CD14-positive monocyte (primary cell): Measurements from ENCODE around the gene PDE6G. TPM values are rescaled to one million over a fixed set of nuclear protein-coding genes. Genes with fewer than 3 reads are reported as not detected.

Source experiments
- DNase-seq, 3 donors: peaks; one replicate each; pipeline ENCODE4 v3.0.0-alpha.2; 2011 to 2022
- H2AFZ ChIP-seq: 2 replicates; pipeline ENCODE4 v1.6.0; 2012; ENCODE audit warnings: mild to moderate bottlenecking, low read depth, low read length, inconsistent platforms; ENCODE audit not compliant: insufficient read depth, poor library complexity, severe bottlenecking
- H3K27ac ChIP-seq, 2 donors: 1 replicate in 1 of 2; 2 replicates in 1 of 2; pipeline ENCODE4 v1.5.1; 2012 to 2013; ENCODE audit warnings: low read length in 2 of 2, control low read depth in 1 of 2, inconsistent platforms in 1 of 2, low read depth in 1 of 2, mild to moderate bottlenecking in 1 of 2
- H3K27me3 ChIP-seq, 2 donors: one replicate each; pipeline versions ENCODE4 v1.6.0 to v1.6.1; 2011 to 2013; ENCODE audit warnings: low read length in 2 of 2; ENCODE audit not compliant: control insufficient read depth in 2 of 2, insufficient read depth in 2 of 2
- H3K36me3 ChIP-seq, 2 donors: replicated peaks in 1 of 2; 1 replicate in 1 of 2; 2 replicates in 1 of 2; pipeline versions ENCODE4 v1.5.1 to v1.6.1; 2012 to 2013; ENCODE audit warnings: low read length in 2 of 2, control low read depth in 1 of 2, inconsistent platforms in 1 of 2, mild to moderate bottlenecking in 1 of 2; ENCODE audit not compliant: insufficient read depth in 2 of 2, control insufficient read depth in 1 of 2
- H3K4me1 ChIP-seq, 2 donors: 1 replicate in 1 of 2; 2 replicates in 1 of 2; pipeline versions ENCODE4 v1.5.1 to v1.6.1; 2012 to 2013; ENCODE audit warnings: low read length in 2 of 2, control low read depth in 1 of 2, inconsistent platforms in 1 of 2, mild to moderate bottlenecking in 1 of 2, moderate library complexity in 1 of 2; ENCODE audit not compliant: insufficient read depth in 2 of 2, control insufficient read depth in 1 of 2
- H3K4me2 ChIP-seq: replicated peaks from 2 replicates; pipeline ENCODE3; 2012; ENCODE audit warnings: low read length, moderate library complexity, mild to moderate bottlenecking; ENCODE audit not compliant: poor library complexity, severe bottlenecking; ENCODE audit errors: extremely low read depth
- H3K4me3 ChIP-seq, 3 experiments: fragments of 200-600 bp in 1 of 3; sonication (generic) in 1 of 3; replicated peaks in 1 of 3; 1 replicate in 2 of 3; 2 replicates in 1 of 3; pipeline ENCODE4 v1.5.1; 2011 to 2013; ENCODE audit warnings: low read length in 3 of 3, mild to moderate bottlenecking in 3 of 3, control low read depth in 2 of 3, low read depth in 2 of 3, inconsistent platforms in 1 of 3, moderate library complexity in 1 of 3
- H3K79me2 ChIP-seq: 2 replicates; pipeline ENCODE4 v1.6.0; 2012; ENCODE audit warnings: mild to moderate bottlenecking, control low read depth, inconsistent platforms, low read length, moderate library complexity; ENCODE audit not compliant: insufficient read depth
- H3K9ac ChIP-seq: 2 replicates; pipeline ENCODE4 v1.6.0; 2017; ENCODE audit warnings: low read length, mild to moderate bottlenecking; ENCODE audit not compliant: insufficient read depth, poor library complexity, severe bottlenecking
- H3K9me3 ChIP-seq, 2 donors: replicated peaks in 1 of 2; 1 replicate in 1 of 2; 2 replicates in 1 of 2; pipeline versions ENCODE4 v1.5.1 to v1.6.1; 2012 to 2013; ENCODE audit warnings: low read length in 2 of 2, control low read depth in 1 of 2; ENCODE audit not compliant: control insufficient read depth in 1 of 2, insufficient read depth in 1 of 2
- H4K20me1 ChIP-seq: 2 replicates; pipeline ENCODE4 v1.6.0; 2012; ENCODE audit warnings: mild to moderate bottlenecking, low read length, control low read depth, moderate library complexity; ENCODE audit not compliant: insufficient read depth
- H3K27ac Mint-ChIP-seq, 7 donors: one replicate each; pipeline ENCODE4 v1.8.0; 2020; ENCODE audit warnings: mild to moderate bottlenecking in 7 of 7, mixed read lengths in 7 of 7, moderate library complexity in 6 of 7, inconsistent platforms in 2 of 7
- H3K27me3 Mint-ChIP-seq, 3 donors: one replicate each; pipeline ENCODE4 v1.8.0; 2021 to 2022; ENCODE audit warnings: low read depth in 3 of 3, mild to moderate bottlenecking in 3 of 3, mixed read lengths in 3 of 3, moderate library complexity in 3 of 3, inconsistent platforms in 1 of 3
- H3K36me3 Mint-ChIP-seq, 2 donors: one replicate each; pipeline ENCODE4 v1.8.0; 2020; ENCODE audit warnings: mixed read lengths in 2 of 2, inconsistent platforms in 1 of 2, mild to moderate bottlenecking in 1 of 2
- H3K4me1 Mint-ChIP-seq: one replicate; pipeline ENCODE4 v1.8.0; 2020; ENCODE audit warnings: mild to moderate bottlenecking, mixed read lengths
- H3K4me3 Mint-ChIP-seq, 2 donors: one replicate each; pipeline ENCODE4 v1.8.0; 2020; ENCODE audit warnings: mild to moderate bottlenecking in 2 of 2, mixed read lengths in 2 of 2, moderate library complexity in 1 of 2
- H3K9me3 Mint-ChIP-seq, 7 donors: one replicate each; pipeline ENCODE4 v1.8.0; 2020 to 2022; ENCODE audit warnings: mixed read lengths in 7 of 7, mild to moderate bottlenecking in 6 of 7, moderate library complexity in 6 of 7, inconsistent platforms in 2 of 7
- WGBS: methylation state at CpG from one replicate; pipeline ENCODE4 v1.1.5; 2013; ENCODE audit warnings: missing lambda C conversion rate; ENCODE audit not compliant: insufficient coverage; 5-methylcytosine and 5-hydroxymethylcytosine counted together
- intact Hi-C, 2 donors: fragments of 100-400 bp; cut with micrococcal nuclease; formaldehyde crosslinking; loops; one replicate each; pipeline versions ENCODE4 v1.15.0 to v1.15.1; 2023
- polyA plus RNA-seq, 3 donors: library from polyadenylated mRNA; depleted of rRNA in 1 of 3; unstranded in 2 of 3; stranded (reverse) in 1 of 3; fragments of 300-500 nt in 2 of 3; fragments of >200 nt in 1 of 3; fragmentation: Illumina TruSeq in 2 of 3; gene quantifications; 1 replicate in 2 of 3; 2 replicates in 1 of 3; pipeline ENCODE4 v1.2.3, GENCODE V29; 2012 to 2021
- TF ChIP-seq, protein P1 (sequence below): fragments of 200-600 bp; IDR thresholded peaks from one replicate; pipeline ENCODE4 v1.8.0; 2022; ENCODE audit warnings: antibody characterized with exemption, mild to moderate bottlenecking

PDE6G gene
- polyA plus RNA-seq, 3 donors, result 8.9 to 12.0 (median 11.5) TPM

DNA sequence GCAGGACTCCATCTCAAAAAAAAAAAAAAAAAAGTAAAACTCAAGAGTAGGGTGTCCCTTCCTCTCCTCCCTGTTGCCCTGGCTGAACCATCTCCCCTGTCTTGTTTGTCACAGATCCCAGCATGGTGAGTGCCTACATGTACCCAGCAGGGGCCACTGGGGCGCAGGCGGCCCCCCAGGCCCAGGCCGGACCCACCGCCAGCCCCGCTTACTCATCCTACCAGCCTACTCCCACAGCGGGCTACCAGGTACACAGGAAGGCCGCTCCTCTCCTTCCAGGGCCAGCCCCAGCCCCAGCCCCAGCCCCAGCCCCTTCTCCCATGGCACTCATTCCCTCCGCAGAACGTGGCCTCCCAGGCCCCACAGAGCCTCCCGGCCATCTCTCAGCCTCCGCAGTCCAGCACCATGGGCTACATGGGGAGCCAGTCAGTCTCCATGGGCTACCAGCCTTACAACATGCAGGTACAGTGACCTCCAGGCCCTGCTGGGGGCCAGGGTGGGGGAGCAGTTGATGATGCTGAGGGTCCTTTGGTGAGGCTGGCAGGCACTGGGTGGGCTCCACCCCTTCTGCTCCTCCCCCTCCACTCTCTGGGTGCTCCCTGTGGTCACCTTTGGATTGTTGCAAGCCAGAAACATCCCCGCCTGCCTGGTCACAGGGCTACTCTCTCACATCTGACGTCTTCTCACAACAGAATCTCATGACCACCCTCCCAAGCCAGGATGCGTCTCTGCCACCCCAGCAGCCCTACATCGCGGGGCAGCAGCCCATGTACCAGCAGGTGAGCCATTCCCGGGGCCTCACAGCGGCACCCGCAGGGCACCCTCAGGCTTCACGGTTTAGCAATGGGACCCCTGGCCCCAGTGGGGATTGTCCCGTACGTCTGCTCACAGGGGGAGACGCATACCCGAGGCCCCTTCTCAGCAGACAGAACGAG is 44.3 kb upstream of the PDE6G start:
- WGBS, result 92% methylated on average over 24 of the region's 25 CpGs
- H3K4me2 ChIP-seq, result no peak overlapping the region
- intact Hi-C loops, result loop anchor here in 1 of 2 donors (5.0 kb wide), 1 partner anchor 33 kb away; the partner anchor contains the start of genes CCDC137 and OXLD1
- no peak overlapping the region for H3K4me3 ChIP-seq
- H3K4me1 Mint-ChIP-seq, result peaks cover 29% of the 10 kb centered on the region
- no peak overlapping the region for H3K9ac ChIP-seq
- DNase-seq, result no peak
- no peak overlapping the region for H2AFZ ChIP-seq
- no peaks in the 10 kb centered on the region for H3K27me3 ChIP-seq
- peaks cover 52 to 65% of the 10 kb centered on the region in 2 donors for H3K36me3 ChIP-seq
- peak overlapping the region in 5 of 7 donors; percentile 19 to 79 (median 48) for H3K27ac Mint-ChIP-seq
- H3K9me3 Mint-ChIP-seq, result peaks cover 0 to 2% (median 0%) of the 10 kb centered on the region in 7 donors
- H3K27ac ChIP-seq, result peak overlapping the region in 1 of 2 donors; percentile 97
- peaks cover 22 to 32% of the 10 kb centered on the region in 2 donors for H3K4me1 ChIP-seq
- H3K36me3 Mint-ChIP-seq, result peaks cover 49 to 73% of the 10 kb centered on the region in 2 donors
- H3K79me2 ChIP-seq, result peaks cover 75% of the 10 kb centered on the region
- H3K27me3 Mint-ChIP-seq, result peaks cover 0 to 5% (median 1%) of the 10 kb centered on the region in 3 donors
- H3K4me3 Mint-ChIP-seq, result no peak overlapping the region
- H4K20me1 ChIP-seq, result peaks cover 65% of the 10 kb centered on the region
- TF ChIP-seq, protein P1, sequence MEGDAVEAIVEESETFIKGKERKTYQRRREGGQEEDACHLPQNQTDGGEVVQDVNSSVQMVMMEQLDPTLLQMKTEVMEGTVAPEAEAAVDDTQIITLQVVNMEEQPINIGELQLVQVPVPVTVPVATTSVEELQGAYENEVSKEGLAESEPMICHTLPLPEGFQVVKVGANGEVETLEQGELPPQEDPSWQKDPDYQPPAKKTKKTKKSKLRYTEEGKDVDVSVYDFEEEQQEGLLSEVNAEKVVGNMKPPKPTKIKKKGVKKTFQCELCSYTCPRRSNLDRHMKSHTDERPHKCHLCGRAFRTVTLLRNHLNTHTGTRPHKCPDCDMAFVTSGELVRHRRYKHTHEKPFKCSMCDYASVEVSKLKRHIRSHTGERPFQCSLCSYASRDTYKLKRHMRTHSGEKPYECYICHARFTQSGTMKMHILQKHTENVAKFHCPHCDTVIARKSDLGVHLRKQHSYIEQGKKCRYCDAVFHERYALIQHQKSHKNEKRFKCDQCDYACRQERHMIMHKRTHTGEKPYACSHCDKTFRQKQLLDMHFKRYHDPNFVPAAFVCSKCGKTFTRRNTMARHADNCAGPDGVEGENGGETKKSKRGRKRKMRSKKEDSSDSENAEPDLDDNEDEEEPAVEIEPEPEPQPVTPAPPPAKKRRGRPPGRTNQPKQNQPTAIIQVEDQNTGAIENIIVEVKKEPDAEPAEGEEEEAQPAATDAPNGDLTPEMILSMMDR, result no peak
- H3K9me3 ChIP-seq, result no peaks in the 10 kb centered on the region

DNA sequence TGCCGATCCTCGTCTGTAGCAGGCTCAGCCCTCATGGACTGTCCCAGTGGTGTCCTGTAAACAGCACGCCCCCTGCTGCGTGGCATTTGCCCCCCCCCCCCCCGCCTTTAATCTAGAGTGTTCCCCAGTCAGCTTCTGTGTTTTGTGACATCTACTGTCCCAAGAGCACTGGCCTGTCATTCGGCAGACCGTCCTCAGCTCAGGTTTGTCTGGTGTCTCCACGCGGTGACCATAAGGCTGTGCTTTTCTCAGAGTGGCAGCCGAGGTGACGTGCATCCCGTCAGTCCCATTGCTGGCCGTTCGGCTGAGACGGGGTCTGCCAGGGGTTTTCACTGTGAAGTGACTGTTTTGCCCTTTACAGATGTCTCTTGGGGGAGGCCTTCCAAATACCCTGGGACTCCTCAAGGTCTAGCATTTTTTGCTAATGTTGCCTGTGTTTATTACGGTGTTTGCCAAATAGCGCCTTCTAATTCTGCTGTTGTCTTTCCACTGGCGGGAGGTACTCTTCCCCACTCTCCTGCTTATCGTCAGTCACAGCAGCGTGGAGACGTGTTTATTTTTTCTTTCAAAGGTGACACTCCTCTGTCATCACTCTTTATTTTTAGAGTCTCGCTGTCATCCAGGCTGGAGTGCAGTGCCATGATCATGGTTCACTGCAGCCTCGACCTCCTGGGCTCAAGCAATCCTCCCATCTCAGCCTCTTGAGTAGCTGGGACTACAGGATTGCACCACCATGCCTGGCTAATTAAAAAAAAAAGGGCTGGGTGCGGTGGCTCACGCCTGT is 41.1 kb upstream of the PDE6G start:
- H2AFZ ChIP-seq, result no peak overlapping the region
- TF ChIP-seq, protein P1, result no peak
- Mint-ChIP-seq H3K36me3 (peaks cover 49 to 91% of the 10 kb centered on the region in 2 donors), H3K4me3 (no peak overlapping the region), H3K27ac (peak overlapping the region in 4 of 7 donors; percentile 17 to 53 (median 36)), H3K9me3 (peaks cover 0 to 2% (median 0%) of the 10 kb centered on the region in 7 donors), H3K4me1 (peaks cover 15% of the 10 kb centered on the region), H3K27me3 (peaks cover 0 to 1% (median under 1%) of the 10 kb centered on the region in 3 donors)
- H3K4me2 ChIP-seq, result no peak overlapping the region
- H3K36me3 ChIP-seq, result peaks cover 79 to 93% of the 10 kb centered on the region in 2 donors
- no peak overlapping the region for H3K27ac ChIP-seq
- intact Hi-C loops, result no loop called here
- peaks cover 51% of the 10 kb centered on the region for H3K79me2 ChIP-seq
- H3K4me1 ChIP-seq, result peaks cover 10 to 12% of the 10 kb centered on the region in 2 donors
- H3K27me3 ChIP-seq, result no peaks in the 10 kb centered on the region
- no peak for DNase-seq
- no peaks in the 10 kb centered on the region for H3K9me3 ChIP-seq
- no peak overlapping the region for H3K4me3 ChIP-seq
- WGBS, result 94% methylated on average over 23 of the region's 25 CpGs
- H3K9ac ChIP-seq, result no peak overlapping the region
- H4K20me1 ChIP-seq, result peaks cover 93% of the 10 kb centered on the region
